C1 segment of cervical spinal cord (tissue), 14 donors: ENCODE results near the gene NRTN.

ENCODE experiments used
- DNase-seq, 14 donors: peaks; one replicate each; lab custom pipeline; 2025; lab: John Stamatoyannopoulos, UW

The NRTN gene

GRCh38 chr19:5814852-5815246 lies 10.0 kb downstream of the NRTN start:
- no peak for DNase-seq

- DNase-seq = no peak
Measured at GRCh38 chr19:5817218-5817617, 12.4 kb downstream of the NRTN start.

DNA sequence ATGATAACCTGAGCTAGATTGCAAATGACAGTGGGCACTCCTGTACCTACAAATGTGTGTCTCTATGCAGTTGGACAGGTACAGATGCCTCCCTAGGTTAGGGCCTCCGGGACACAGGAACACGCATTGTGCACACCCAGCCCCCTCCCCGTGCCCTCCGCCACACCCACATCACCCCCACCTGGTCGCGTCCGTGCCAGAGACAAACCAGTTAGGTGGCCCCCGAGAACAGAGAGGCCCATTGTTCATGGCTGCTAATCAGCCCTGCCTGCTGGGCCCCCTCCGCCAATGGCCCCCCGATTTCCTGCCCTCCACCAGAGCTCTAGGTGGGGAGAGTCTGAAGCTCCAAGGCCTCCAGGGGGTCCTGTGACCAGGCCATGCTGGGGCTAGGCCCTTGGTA lies 13.7 kb downstream of the NRTN start:
- no peak for DNase-seq

DNA sequence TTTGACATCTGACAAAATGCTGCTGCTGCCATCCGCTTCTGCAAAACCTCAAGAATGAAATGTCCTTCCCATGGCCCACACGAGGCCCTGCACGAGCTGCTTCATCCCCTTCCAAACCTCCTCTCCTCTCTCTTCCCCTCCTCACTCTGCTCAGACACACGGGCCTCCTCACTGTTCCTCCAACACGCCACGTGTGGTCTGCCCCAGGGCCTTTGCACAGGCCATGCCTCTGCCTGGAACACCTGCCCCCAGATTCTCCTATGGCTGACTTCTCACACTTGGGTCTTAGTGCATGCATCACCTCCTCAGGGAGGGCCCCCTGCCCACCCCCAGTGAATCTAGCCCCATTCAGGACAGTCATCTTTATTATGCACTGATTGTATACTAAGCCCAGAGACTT lies 15.9 kb downstream of the NRTN start:
- no peak for DNase-seq

GRCh38 chr19:5821521-5822180 lies 16.8 kb downstream of the NRTN start:
- DNase-seq = no peak

DNA sequence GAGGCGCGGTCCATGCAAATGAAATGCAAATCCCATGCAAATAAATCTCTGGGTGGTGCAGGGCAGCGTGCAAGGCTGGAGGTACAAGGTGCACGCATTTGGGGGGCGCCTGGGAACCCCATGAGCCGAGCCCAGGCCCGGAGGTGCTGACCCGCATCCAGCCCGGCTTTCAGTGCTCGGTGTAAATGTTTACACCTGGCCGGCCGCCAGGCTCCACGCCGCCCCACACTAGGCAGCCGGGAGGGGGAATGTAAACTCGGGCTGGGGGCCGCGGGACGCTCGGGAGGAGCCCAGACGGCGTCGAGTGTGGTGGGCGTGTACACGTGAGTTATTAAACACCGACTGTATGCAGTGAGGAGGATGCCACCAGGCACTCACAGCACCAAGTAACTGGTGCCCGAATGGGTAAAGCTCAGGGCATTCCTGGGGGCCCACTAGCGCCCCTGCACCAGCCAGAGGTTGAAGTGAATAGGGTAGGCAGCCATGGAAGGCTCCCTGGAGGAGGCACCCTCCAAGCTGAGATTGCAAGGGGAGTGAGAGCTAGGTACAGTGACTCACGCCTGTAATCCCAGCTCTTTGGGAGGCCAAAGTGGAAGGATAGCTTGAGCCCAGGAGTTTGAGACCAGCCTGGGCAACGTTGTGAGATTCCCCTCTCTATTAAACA lies 17.4 kb downstream of the NRTN start:
- no peak for DNase-seq

DNA sequence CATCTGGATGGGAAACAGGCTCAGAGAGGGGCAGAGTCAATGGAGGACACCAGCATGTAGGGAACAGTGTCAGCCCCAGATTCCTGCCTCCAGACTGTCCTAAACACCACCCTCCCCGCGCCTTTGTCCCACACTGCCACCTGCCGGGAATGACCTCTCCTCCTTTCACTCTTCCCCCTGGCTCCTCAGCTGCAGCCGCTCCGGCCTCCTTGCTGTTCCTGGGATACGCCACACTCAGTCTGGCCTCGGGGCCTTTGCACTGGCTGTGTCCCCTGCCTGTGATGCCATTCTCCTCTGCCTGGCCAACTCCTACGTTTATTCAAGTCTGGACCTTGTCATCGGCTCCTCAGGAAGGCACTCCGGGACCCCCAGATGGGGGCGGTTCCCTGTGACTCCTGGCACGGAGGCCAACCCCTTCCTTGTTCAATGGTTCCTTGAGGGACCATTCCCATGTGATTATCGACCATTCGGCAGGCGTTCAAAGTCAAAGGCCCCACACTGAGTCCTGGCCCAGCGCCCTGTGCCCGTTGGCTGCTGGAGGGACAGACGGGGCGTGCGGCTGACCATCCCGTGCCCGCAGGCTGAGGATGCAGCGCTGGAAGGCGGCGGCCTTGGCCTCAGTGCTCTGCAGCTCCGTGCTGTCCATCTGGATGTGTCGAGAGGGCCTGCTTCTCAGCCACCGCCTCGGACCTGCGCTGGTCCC lies 18.9 kb downstream of the NRTN start:
- DNase-seq = no peak

GRCh38 chr19:5824751-5825150 lies 19.9 kb downstream of the NRTN start:
- DNase-seq = no peak

GRCh38 chr19:5825178-5825577 lies 20.3 kb downstream of the NRTN start:
- peak in 1 of 14 donors; percentile 20 for DNase-seq

DNA sequence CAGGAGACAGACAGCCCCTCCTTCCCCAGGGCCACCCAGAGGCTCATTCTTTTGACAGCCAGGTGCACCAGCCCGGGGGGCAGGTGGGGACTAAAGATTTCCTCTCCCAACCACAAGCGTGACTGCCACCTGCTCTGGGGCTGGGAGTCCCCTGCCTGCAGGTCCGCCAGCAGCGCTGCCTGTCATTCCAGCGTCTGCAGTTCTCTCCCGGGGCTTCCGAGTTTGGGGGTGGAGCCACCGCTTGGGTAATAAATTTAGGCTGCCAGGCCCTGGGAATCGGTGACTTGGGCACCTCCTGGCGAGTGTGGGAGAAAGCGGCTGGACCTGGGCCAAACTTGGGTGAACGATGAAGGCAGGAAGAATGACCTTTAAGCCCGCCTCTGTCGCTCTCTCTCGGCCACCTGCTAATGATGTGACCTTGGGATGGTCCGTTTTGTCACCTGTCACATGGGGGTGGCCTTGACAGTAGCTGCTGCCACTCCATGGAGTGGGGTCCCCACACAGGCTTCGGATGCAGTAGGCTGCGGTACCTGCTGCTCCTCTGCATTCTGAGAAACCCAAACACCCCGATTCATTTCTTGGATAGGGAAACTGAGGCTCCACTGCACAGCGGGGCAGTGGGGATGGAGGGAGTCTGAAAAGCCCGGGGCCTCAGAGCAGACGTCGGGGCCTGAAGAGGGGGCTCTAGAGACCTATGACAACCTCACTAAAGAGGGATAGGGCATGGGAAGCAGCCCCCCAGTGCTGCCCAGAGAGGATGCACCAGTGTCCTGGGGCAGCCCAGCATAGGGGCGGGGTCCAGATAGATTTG lies 21.9 kb downstream of the NRTN start:
- no peak for DNase-seq

DNA sequence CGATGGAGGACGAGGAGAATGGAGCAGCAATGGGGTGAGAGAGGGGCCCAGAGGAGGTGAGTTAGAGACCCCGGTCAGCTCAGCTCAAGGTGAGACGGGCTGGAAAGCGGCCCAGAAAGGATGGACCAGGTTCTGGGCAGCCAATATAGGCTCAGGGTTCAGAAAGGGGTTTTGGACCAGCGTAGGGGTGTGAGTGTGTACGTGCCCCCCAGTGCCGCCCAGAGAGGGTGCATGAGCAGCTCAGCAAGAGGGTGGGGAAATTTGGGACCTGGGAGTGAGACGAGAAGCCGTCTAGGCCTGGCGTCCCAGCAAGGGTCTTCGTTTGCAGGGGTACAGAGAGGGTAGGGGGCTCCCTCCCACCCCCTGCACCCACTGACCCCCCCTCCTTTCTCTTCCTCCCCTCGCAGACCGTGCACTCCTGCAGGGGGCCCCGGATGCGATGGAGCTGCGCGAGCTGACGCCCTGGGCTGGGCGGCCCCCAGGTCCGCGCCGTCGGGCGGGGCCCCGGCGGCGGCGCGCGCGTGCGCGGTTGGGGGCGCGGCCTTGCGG lies 22.5 kb downstream of the NRTN start:
- DNase-seq = no peak

DNA sequence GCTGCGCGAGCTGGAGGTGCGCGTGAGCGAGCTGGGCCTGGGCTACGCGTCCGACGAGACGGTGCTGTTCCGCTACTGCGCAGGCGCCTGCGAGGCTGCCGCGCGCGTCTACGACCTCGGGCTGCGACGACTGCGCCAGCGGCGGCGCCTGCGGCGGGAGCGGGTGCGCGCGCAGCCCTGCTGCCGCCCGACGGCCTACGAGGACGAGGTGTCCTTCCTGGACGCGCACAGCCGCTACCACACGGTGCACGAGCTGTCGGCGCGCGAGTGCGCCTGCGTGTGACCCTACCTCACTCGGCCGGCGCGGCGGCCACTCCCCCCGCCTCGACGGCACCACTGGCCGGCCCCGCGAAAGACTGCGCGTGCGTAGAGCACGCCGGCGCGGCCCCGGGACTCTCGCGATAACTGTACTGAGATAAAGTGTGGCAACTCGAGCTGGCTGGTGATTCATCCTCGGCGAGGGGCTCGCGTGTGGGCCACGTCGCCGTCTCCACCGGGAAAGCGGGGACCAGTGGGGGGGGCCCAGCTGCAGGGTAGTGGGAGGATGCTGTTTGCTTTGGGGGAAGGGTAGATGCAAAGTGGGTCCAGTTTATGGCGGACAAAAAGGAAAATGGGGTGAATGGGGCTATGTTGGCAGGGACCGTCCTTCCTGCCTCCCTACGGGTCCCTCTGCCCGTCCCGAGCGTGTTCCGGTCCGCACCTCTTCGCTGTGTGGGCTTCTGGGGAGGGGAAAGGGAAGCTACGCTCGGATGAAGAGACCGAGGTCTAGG lies 23.2 kb downstream of the NRTN start:
- peak in 13 of 14 donors; percentile 9 to 86 (median 70) for DNase-seq

- DNase-seq = no peak
Measured at GRCh38 chr19:5828661-5829566, 24.0 kb downstream of the NRTN start.

- no peak for DNase-seq
Measured at GRCh38 chr19:5829567-5830310, 24.9 kb downstream of the NRTN start.

GRCh38 chr19:5831159-5831558 lies 26.3 kb downstream of the NRTN start:
- DNase-seq = no peak

DNA sequence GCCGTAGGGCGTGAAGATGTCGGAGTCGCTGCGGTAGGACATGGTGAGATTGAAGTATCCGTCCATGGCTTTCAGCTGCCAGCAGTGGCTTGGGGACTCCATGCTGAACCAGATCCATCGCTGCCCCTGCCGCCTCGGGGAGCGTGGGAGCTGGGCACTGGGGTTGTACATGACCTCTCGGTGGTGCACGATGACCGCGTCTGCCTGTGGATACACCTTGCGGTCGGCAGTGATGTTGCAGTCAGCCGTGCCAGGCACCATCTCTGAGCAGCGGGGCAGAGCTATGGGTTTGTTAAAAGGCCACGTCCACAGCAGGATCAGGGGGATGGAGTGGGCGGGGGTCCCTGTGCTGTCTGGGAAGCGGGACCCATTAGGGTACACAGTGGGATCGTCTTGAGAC lies 27.2 kb downstream of the NRTN start:
- no peak for DNase-seq

DNA sequence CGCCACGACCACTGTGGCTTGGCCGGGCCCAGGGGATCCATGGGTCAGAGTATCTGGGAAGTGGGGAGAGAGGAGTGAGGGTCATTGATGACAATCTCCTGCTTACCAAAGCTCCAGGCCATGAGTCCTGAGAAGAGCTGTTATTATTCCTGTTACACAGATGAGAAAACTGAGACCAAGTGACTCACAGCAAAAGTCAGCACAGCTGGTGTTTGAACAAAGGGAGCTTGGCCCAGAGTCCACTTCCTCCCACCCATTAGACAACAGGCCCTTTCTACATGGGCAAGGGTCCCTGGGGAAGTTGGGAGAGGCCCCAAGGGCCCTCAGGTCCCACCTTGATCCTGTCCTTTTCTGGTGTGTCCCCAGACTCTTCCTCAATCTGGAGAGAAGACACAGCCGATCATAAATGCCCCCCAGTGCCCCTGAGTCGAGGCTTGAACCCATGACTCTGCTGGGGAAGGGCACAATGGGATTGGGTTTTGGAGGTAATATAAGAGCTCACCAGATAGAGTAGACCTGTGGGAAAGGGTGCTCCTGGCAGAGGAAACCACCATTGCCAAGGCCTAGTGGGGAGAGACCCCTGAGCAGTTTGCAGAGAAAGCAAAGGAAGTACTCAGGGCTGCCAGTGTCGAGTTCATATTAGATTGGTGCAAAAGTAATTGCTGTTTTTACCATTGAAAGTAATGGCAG lies 27.8 kb downstream of the NRTN start:
- DNase-seq = no peak

- no peak for DNase-seq
Measured at GRCh38 chr19:5837761-5838352, 33.0 kb downstream of the NRTN start.
